ENCODE results near the gene NPDC1. TPM values are rescaled to one million over a fixed set of nuclear protein-coding genes. Genes with fewer than 3 reads are reported as not detected.

Gene NPDC1
- total RNA-seq, 1 donor from 2014 or later: 47.7 TPM

GRCh38 chr9:137021979-137022661 is 23.9 kb downstream of the NPDC1 start:
- TF ChIP-seq CTCF (conservative IDR thresholded peaks at IDR 0.05; ENCODE audit: low read depth, low read length): no peak
- DNase-seq (ENCODE audit: low read depth): no peak
- H3K4me3 ChIP-seq (ENCODE audit: low read depth, low read length): no peak overlapping the region

DNA sequence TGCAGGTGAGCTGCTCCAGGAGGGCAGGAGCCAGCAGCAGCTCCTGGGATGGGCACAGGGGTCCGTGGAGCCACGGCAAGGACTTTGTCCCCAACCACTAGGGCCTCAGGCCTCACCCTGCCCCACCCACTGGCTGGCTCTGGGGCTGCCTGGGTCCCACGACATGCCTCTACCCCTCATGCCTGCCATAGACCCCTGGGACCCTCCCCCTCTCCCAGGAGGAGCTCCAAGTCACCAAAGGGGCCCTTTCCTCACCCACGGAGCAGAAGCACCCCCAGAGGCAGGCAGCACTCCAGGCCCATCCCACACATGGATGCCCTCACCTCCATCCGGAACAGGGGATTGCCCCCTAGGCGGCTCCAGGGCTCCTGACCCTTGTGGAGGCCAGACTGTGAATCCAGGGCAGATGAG is 24.4 kb downstream of the NPDC1 start:
- DNase-seq (ENCODE audit: low read depth): no peak
- no peak for TF ChIP-seq CTCF (conservative IDR thresholded peaks at IDR 0.05; ENCODE audit: low read depth, low read length)

DNA sequence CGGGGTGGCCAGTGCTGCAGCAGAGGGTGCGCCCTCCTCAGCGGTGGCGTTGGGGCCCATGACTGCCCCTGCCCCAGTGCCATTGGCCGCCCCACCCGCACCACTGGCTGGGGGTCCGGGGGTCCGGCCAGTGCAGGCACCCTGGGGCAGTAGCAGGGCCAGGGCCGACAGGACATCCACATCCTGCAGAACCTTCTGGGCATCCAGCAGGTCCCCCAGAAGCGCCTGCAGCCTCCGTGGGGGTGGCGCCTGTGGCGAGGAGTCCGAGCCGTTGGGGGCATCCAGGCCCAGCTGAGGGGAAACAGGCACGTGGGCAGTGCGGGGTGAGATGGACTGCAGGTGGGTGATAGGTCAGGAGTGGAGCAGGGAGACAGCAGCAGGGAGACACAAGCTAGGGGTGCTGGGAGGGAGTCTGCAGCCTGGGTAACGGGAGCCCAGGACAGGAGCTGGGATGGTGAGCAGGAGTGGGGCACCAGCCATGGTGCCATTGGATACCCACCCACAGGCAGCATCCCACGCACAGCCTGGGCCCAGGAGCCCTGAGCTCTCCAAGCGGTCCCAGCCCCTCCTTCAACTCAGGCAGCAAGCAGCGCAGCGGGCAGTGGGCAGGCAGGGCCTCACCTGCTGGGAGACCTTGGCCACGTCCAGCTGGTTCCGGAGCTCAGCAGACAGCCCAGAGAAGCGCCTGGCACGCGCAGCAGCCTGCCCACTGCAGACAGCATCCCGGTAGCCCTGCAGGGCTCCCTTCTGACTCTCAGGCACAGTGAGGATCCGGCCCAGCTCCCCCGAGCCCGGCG is 25.0 kb downstream of the NPDC1 start:
- no peak overlapping the region for H3K4me3 ChIP-seq (ENCODE audit: low read depth, low read length)
- DNase-seq (ENCODE audit: low read depth): no peak
- TF ChIP-seq CTCF (conservative IDR thresholded peaks at IDR 0.05; ENCODE audit: low read depth, low read length): no peak

More for the DNA sequence above, 24.4 kb downstream of the NPDC1 start:
- no peak overlapping the region for H3K4me3 ChIP-seq (ENCODE audit: low read depth, low read length)

- no peak for TF ChIP-seq CTCF (conservative IDR thresholded peaks at IDR 0.05; ENCODE audit: low read depth, low read length)
- no peak overlapping the region for H3K4me3 ChIP-seq (ENCODE audit: low read depth, low read length)
- no peak for DNase-seq (ENCODE audit: low read depth)
Observed at GRCh38 chr9:137019891-137020683, 25.9 kb downstream of the NPDC1 start.

GRCh38 chr9:137018761-137019559 is 27.0 kb downstream of the NPDC1 start:
- H3K4me3 ChIP-seq (ENCODE audit: low read depth, low read length): no peak overlapping the region
- TF ChIP-seq CTCF (conservative IDR thresholded peaks at IDR 0.05; ENCODE audit: low read depth, low read length): no peak
- DNase-seq (ENCODE audit: low read depth): no peak

DNA sequence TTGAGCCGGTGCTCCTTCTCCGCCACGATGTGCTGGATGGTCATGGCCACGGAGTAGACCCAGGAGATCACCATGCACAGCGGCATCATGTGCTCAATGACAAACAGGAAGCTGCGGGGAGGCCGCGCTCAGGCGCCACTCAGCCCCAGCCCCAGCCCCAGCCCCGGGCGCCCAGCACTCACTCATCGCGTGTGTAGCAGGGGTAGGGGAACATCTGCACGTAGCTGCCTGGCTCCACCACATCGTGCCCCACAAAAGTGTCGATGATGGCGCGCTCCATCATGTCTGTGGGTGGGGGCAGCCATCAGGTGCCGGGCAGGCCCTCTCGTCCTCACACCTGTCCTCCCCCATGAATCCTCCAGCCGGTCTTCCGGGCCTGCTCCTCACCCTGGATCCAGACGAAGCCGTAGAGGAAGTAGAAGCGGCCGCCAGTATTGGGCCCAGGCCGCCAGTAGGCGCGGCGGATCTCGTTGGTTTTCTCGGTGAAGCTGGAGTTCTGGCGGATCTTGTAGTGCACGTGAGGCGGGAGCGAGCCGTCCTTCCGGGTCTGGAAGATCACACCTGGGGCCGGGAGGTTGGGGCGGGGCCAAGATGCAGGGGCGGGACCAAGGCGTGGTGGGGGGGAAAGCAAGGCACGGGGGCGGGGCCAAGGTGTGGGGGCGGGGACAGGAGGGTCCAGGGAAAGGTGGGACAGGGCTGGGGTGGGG is 28.0 kb downstream of the NPDC1 start:
- no peak overlapping the region for H3K4me3 ChIP-seq (ENCODE audit: low read depth, low read length)
- no peak for DNase-seq (ENCODE audit: low read depth)
- TF ChIP-seq CTCF (conservative IDR thresholded peaks at IDR 0.05; ENCODE audit: low read depth, low read length): no peak
